Testis (tissue), 3 donors: ENCODE measurements around the gene LY6G5C. TPM values are rescaled to one million over a fixed set of nuclear protein-coding genes. Genes with fewer than 3 reads are reported as not detected.
A peak's percentile ranks its signal among the peaks of the same experiment; 100 is the strongest.

ENCODE experiments used
- DNase-seq: peaks from one replicate; pipeline ENCODE4 v3.0.0-alpha.2; 2019
- H3K27ac ChIP-seq, 2 donors: fragments of 200-600 bp; sonication (generic); one replicate each; pipeline ENCODE4 v1.5.1; 2019
- H3K27me3 ChIP-seq: fragments of 200-600 bp; sonication (generic); one replicate; pipeline ENCODE4 v1.5.1; 2019
- H3K36me3 ChIP-seq: fragments of 200-600 bp; sonication (generic); one replicate; pipeline ENCODE4 v1.5.1; 2017; ENCODE audit warnings: low read depth; ENCODE audit errors: missing control alignments
- H3K4me1 ChIP-seq: fragments of 200-600 bp; sonication (generic); one replicate; pipeline ENCODE4 v1.5.1; 2019
- H3K4me3 ChIP-seq, 2 donors: fragments of 200-600 bp; sonication (generic); one replicate each; pipeline ENCODE4 v1.5.1; 2017 to 2019
- H3K9me3 ChIP-seq: fragments of 200-600 bp; sonication (generic); one replicate; pipeline ENCODE4 v1.5.1; 2017
- CTCF ChIP-seq, 3 experiments: fragments of 450-650 bp in 2 of 3; fragments of 200-600 bp in 1 of 3; sonication (generic) in 1 of 3; IDR thresholded peaks; one replicate each; pipeline ENCODE4 v1.5.1; 2016 to 2019; ENCODE audit warnings: antibody characterized with exemption in 3 of 3, mild to moderate bottlenecking in 2 of 3, moderate library complexity in 1 of 3
- POLR2A ChIP-seq: fragments of 450-650 bp; IDR thresholded peaks from one replicate; pipeline ENCODE4 v1.6.1; 2017; ENCODE audit warnings: antibody characterized with exemption, mild to moderate bottlenecking, moderate library complexity
- WGBS, 2 donors: methylation state at CpG; one replicate each; pipeline ENCODE4 v1.1.5; 2018; 5-methylcytosine and 5-hydroxymethylcytosine counted together
- intact Hi-C: fragments of 100-400 bp; cut with DNase I; formaldehyde crosslinking; loops from one replicate; pipeline ENCODE4 v1.15.1; 2023; ENCODE audit warnings: low total_unique reads
- polyA plus RNA-seq: library from polyadenylated mRNA; stranded (reverse); fragments of 350-450 nt; fragmentation: Illumina TruSeq; extraction: RNeasy Lipid Tissue Mini Kit (QIAGEN cat#74804); gene quantifications from one replicate; pipeline ENCODE4 v1.2.3, GENCODE V29; 2014; ENCODE audit warnings: low read depth, low replicate concordance; ENCODE audit not compliant: insufficient read depth
- total RNA-seq, 2 donors: library from RNA; depleted of rRNA; stranded (reverse); fragments of >200 nt; gene quantifications; one replicate each; pipeline ENCODE4 v1.2.3, GENCODE V29; 2016

Gene LY6G5C
- total and polyA plus RNA-seq, 3 donors from 2014 or later: 8.7 to 18.3 (median 14.0) TPM

GRCh38 chr6:31660381-31661261 is 20.2 kb downstream of the LY6G5C start, which contains the start of gene C6orf47:
TSS of gene C6orf47 (minus strand) at chr6:31660778. CDS start at chr6:31659947, 831 bp downstream.
- Histone ChIP-seq H3K27me3 (no peaks in the 10 kb centered on the region), H3K27ac (peak within 1 kb of the TSS; percentile 59 to 85), H3K36me3 (no peaks in the 10 kb centered on the region), H3K4me1 (peaks cover 42% of the 10 kb centered on the region), H3K4me3 (peak within 1 kb of the TSS; percentile 60 to 79), H3K9me3 (no peaks in the 10 kb centered on the region)
- intact Hi-C loops: no loop called here
- TF ChIP-seq POLR2A (no peak), CTCF (IDR thresholded peaks at IDR 0.05) (no peak)
- WGBS, 2 donors: 0 to 1% methylated on average over 20 to 45 of the region's 52 CpGs
- DNase-seq: peak; percentile 92

- Histone ChIP-seq H3K27me3 (no peaks in the 10 kb centered on the region), H3K9me3 (no peaks in the 10 kb centered on the region), H3K4me3 (peak overlapping the region; percentile 60 to 79), H3K27ac (peak overlapping the region; percentile 59 to 85), H3K4me1 (peaks cover 42% of the 10 kb centered on the region), H3K36me3 (no peaks in the 10 kb centered on the region)
- DNase-seq: no peak
- no peak for TF ChIP-seq POLR2A
- TF ChIP-seq CTCF (IDR thresholded peaks at IDR 0.05): no peak
- WGBS, 2 donors: 31 to 32% methylated on average over 12 of the region's 13 CpGs
- intact Hi-C loops: no loop called here
Measured at GRCh38 chr6:31659649-31660380, 21.1 kb downstream of the LY6G5C start.

GRCh38 chr6:31658983-31659648 is 21.8 kb downstream of the LY6G5C start:
- H3K4me3 ChIP-seq: peak overlapping the region; percentile 60 to 79
- 78 to 84% methylated on average over 5 to 13 of the region's 13 CpGs for WGBS, 2 donors
- intact Hi-C loops: no loop called here
- no peak for DNase-seq
- peak overlapping the region in 1 of 2 donors; percentile 85 for H3K27ac ChIP-seq
- no peaks in the 10 kb centered on the region for H3K27me3 ChIP-seq
- TF ChIP-seq CTCF (IDR thresholded peaks at IDR 0.05) (no peak), POLR2A (no peak)
- peaks cover 37% of the 10 kb centered on the region for H3K4me1 ChIP-seq
- no peaks in the 10 kb centered on the region for H3K36me3 ChIP-seq
- no peaks in the 10 kb centered on the region for H3K9me3 ChIP-seq

- Histone ChIP-seq H3K9me3 (no peaks in the 10 kb centered on the region), H3K4me3 (no peak overlapping the region), H3K27me3 (no peaks in the 10 kb centered on the region), H3K36me3 (no peaks in the 10 kb centered on the region), H3K4me1 (peaks cover 34% of the 10 kb centered on the region), H3K27ac (no peak overlapping the region)
- intact Hi-C loops: no loop called here
- TF ChIP-seq POLR2A (no peak), CTCF (IDR thresholded peaks at IDR 0.05) (no peak)
- no peak for DNase-seq
- WGBS, 2 donors: 68 to 83% methylated on average over 4 of the region's 4 CpGs
Measured at GRCh38 chr6:31658158-31658688, 22.6 kb downstream of the LY6G5C start.
